ENCODE data around the gene MATN4.
"Not testable (repeated sequence)": the region's sequence is repeated elsewhere in the genome, so short reads cannot be mapped to it uniquely, and the experiment has no call there.

MATN4 gene

GRCh38 chr20:45353746-45354145 lies 45.6 kb upstream of the MATN4 start:
- TF ChIP-seq CTCF (IDR thresholded peaks at IDR 0.05; ENCODE audit: low read depth, low read length, poor library complexity, severe bottlenecking) (no peak), EZH2phosphoT487 (IDR thresholded peaks at IDR 0.05; ENCODE audit: borderline replicate concordance, low read length) (no peak)
- Histone ChIP-seq H3K4me2 (ENCODE audit: low read length) (no peak overlapping the region), H3K27ac (ENCODE audit: low read depth, low read length) (no peak overlapping the region), H3K36me3 (ENCODE audit: control insufficient read depth, low read length) (no peaks in the 10 kb centered on the region), H3K9me2 (replicated peaks; ENCODE audit: control insufficient read depth, low read length) (no peaks in the 10 kb centered on the region), H3K4me3 (ENCODE audit: low read length) (no peak overlapping the region), H3K9me3 (ENCODE audit: control insufficient read depth, insufficient read depth, low read length) (no peaks in the 10 kb centered on the region), H3K79me2 (ENCODE audit: control insufficient read depth, low read length) (no peaks in the 10 kb centered on the region), H3K4me1 (ENCODE audit: control insufficient read depth, low read length) (peaks cover 7% of the 10 kb centered on the region), H4K20me1 (ENCODE audit: control insufficient read depth, insufficient read depth, low read depth, low read length) (no peaks in the 10 kb centered on the region), H3F3A (ENCODE audit: control insufficient read depth, insufficient read depth) (no peaks in the 10 kb centered on the region), H3K27me3 (ENCODE audit: control insufficient read depth, low read length) (peaks cover 17% of the 10 kb centered on the region)

GRCh38 chr20:45352729-45353128 lies 44.6 kb upstream of the MATN4 start:
- no peaks in the 10 kb centered on the region for H4K20me1 ChIP-seq (ENCODE audit: control insufficient read depth, insufficient read depth, low read depth, low read length)
- no peak overlapping the region for H3K4me2 ChIP-seq (ENCODE audit: low read length)
- no peaks in the 10 kb centered on the region for H3K36me3 ChIP-seq (ENCODE audit: control insufficient read depth, low read length)
- H3K4me3 ChIP-seq (ENCODE audit: low read length), result no peak overlapping the region
- no peaks in the 10 kb centered on the region for H3K4me1 ChIP-seq (ENCODE audit: control insufficient read depth, low read length)
- no peaks in the 10 kb centered on the region for H3K9me2 ChIP-seq (replicated peaks; ENCODE audit: control insufficient read depth, low read length)
- H3K27ac ChIP-seq (ENCODE audit: low read depth, low read length), result no peak overlapping the region
- no peaks in the 10 kb centered on the region for H3F3A ChIP-seq (ENCODE audit: control insufficient read depth, insufficient read depth)
- no peaks in the 10 kb centered on the region for H3K79me2 ChIP-seq (ENCODE audit: control insufficient read depth, low read length)
- H3K9me3 ChIP-seq (ENCODE audit: control insufficient read depth, insufficient read depth, low read length), result no peaks in the 10 kb centered on the region
- H3K27me3 ChIP-seq (ENCODE audit: control insufficient read depth, low read length), result peaks cover 26% of the 10 kb centered on the region
- TF ChIP-seq EZH2phosphoT487 (IDR thresholded peaks at IDR 0.05; ENCODE audit: borderline replicate concordance, low read length) (no peak), CTCF (IDR thresholded peaks at IDR 0.05; ENCODE audit: low read depth, low read length, poor library complexity, severe bottlenecking) (no peak)

- H3K9me3 ChIP-seq (ENCODE audit: control insufficient read depth, insufficient read depth, low read length); H3K4me1 ChIP-seq (ENCODE audit: control insufficient read depth, low read length); H3K4me2 ChIP-seq (ENCODE audit: low read length); H3F3A ChIP-seq (ENCODE audit: control insufficient read depth, insufficient read depth); H3K27ac ChIP-seq (ENCODE audit: low read depth, low read length); H4K20me1 ChIP-seq (ENCODE audit: control insufficient read depth, insufficient read depth, low read depth, low read length); H3K36me3 ChIP-seq (ENCODE audit: control insufficient read depth, low read length); H3K79me2 ChIP-seq (ENCODE audit: control insufficient read depth, low read length); H3K9me2 ChIP-seq (replicated peaks; ENCODE audit: control insufficient read depth, low read length); H3K4me3 ChIP-seq (ENCODE audit: low read length): not testable (repeated sequence)
- peaks cover 45% of the 10 kb centered on the region for H3K27me3 ChIP-seq (ENCODE audit: control insufficient read depth, low read length)
Measured at GRCh38 chr20:45350795-45351194, 42.7 kb upstream of the MATN4 start.

- Histone ChIP-seq H3K79me2 (ENCODE audit: control insufficient read depth, low read length) (no peaks in the 10 kb centered on the region), H3K27me3 (ENCODE audit: control insufficient read depth, low read length) (peaks cover 50% of the 10 kb centered on the region), H3K4me1 (ENCODE audit: control insufficient read depth, low read length) (no peaks in the 10 kb centered on the region), H3K9me2 (replicated peaks; ENCODE audit: control insufficient read depth, low read length) (no peaks in the 10 kb centered on the region), H3K4me2 (ENCODE audit: low read length) (no peak overlapping the region), H3K36me3 (ENCODE audit: control insufficient read depth, low read length) (no peaks in the 10 kb centered on the region), H4K20me1 (ENCODE audit: control insufficient read depth, insufficient read depth, low read depth, low read length) (no peaks in the 10 kb centered on the region), H3K4me3 (ENCODE audit: low read length) (no peak overlapping the region), H3K27ac (ENCODE audit: low read depth, low read length) (no peak overlapping the region), H3K9me3 (ENCODE audit: control insufficient read depth, insufficient read depth, low read length) (no peaks in the 10 kb centered on the region), H3F3A (ENCODE audit: control insufficient read depth, insufficient read depth) (no peaks in the 10 kb centered on the region)
- TF ChIP-seq EZH2phosphoT487 (IDR thresholded peaks at IDR 0.05; ENCODE audit: borderline replicate concordance, low read length) (no peak), CTCF (IDR thresholded peaks at IDR 0.05; ENCODE audit: low read depth, low read length, poor library complexity, severe bottlenecking) (no peak)
Measured at GRCh38 chr20:45350217-45350616, 42.1 kb upstream of the MATN4 start.
